ENCODE results near the gene IFI44. TPM values are rescaled to one million over a fixed set of nuclear protein-coding genes. Genes with fewer than 3 reads are reported as not detected.

Gene IFI44
- total and polyA plus RNA-seq, 4 donors, result 5.9 to 17.9 (median 9.7) TPM

GRCh38 chr1:78667939-78668338 lies 18.3 kb downstream of the IFI44 start:
- Histone ChIP-seq H3K4me3 (ENCODE audit: low read depth in 1 of 3, low read length in 3 of 3) (no peak overlapping the region), H3K27me3 (ENCODE audit: control insufficient read depth in 4 of 4, insufficient read depth in 4 of 4, low read length in 3 of 4) (no peaks in the 10 kb centered on the region), H3K27ac (ENCODE audit: low read depth in 1 of 2, low read length in 2 of 2) (no peak overlapping the region), H3K4me1 (ENCODE audit: control insufficient read depth in 4 of 4, insufficient read depth in 4 of 4, low read length in 3 of 4) (no peaks in the 10 kb centered on the region), H3K36me3 (ENCODE audit: control insufficient read depth in 4 of 4, insufficient read depth in 3 of 4, low read depth in 1 of 4, low read length in 3 of 4) (peaks cover 0 to 7% (median 4%) of the 10 kb centered on the region in 4 donors), H3K9ac (ENCODE audit: low read depth in 1 of 2, low read length in 2 of 2) (no peak overlapping the region), H3K9me3 (ENCODE audit: control insufficient read depth in 4 of 4, low read length in 3 of 4) (no peaks in the 10 kb centered on the region)
- no peak for DNase-seq (ENCODE audit: low spot score)
- TF ChIP-seq YY1 (IDR thresholded peaks at IDR 0.05), result no peak
- TF ChIP-seq CTCF (IDR thresholded peaks at IDR 0.05; ENCODE audit: low read depth, low read length, missing input control), result no peak
- TF ChIP-seq ATF3 (IDR thresholded peaks at IDR 0.05), result no peak
- no peak for TF ChIP-seq NR2F2 (IDR thresholded peaks at IDR 0.05)
- TF ChIP-seq ZBTB33 (IDR thresholded peaks at IDR 0.05), result no peak
- no peak for TF ChIP-seq HNF4G (IDR thresholded peaks at IDR 0.05)
- TF ChIP-seq JUND (IDR thresholded peaks at IDR 0.05), result no peak
- TF ChIP-seq RXRA (IDR thresholded peaks at IDR 0.05), result no peak
- TF ChIP-seq REST (IDR thresholded peaks at IDR 0.05), result no peak
- no peak for TF ChIP-seq EGR1 (IDR thresholded peaks at IDR 0.05; ENCODE audit: low read depth in 2 of 2)
- TF ChIP-seq TAF1 (conservative IDR thresholded peaks at IDR 0.05), result no peak
- no peak for TF ChIP-seq RAD21 (IDR thresholded peaks at IDR 0.05)
- no peak for TF ChIP-seq SP1 (IDR thresholded peaks at IDR 0.05)
- no peak for TF ChIP-seq GABPA (IDR thresholded peaks at IDR 0.05 in 1 of 2, conservative IDR thresholded peaks at IDR 0.05 in 1 of 2)
- TF ChIP-seq FOXA2 (IDR thresholded peaks at IDR 0.05), result no peak
- TF ChIP-seq HNF4A (conservative IDR thresholded peaks at IDR 0.05), result no peak
- TF ChIP-seq FOXA1 (IDR thresholded peaks at IDR 0.05), result no peak
- WGBS, result 97% methylated on average over 1 of the region's 1 CpG

GRCh38 chr1:78668427-78668826 lies 18.8 kb downstream of the IFI44 start:
- Histone ChIP-seq H3K9ac (ENCODE audit: low read depth in 1 of 2, low read length in 2 of 2) (no peak overlapping the region), H3K36me3 (ENCODE audit: control insufficient read depth in 4 of 4, insufficient read depth in 3 of 4, low read depth in 1 of 4, low read length in 3 of 4) (peaks cover 0 to 5% (median 1%) of the 10 kb centered on the region in 4 donors)
- DNase-seq (ENCODE audit: low spot score), result no peak
- TF ChIP-seq HNF4G (IDR thresholded peaks at IDR 0.05) (no peak), SP1 (IDR thresholded peaks at IDR 0.05) (no peak), ATF3 (IDR thresholded peaks at IDR 0.05) (no peak), ZBTB33 (IDR thresholded peaks at IDR 0.05) (no peak), FOXA2 (IDR thresholded peaks at IDR 0.05) (no peak), JUND (IDR thresholded peaks at IDR 0.05) (no peak), YY1 (IDR thresholded peaks at IDR 0.05) (no peak), CTCF (IDR thresholded peaks at IDR 0.05; ENCODE audit: low read depth, low read length, missing input control) (no peak), RXRA (IDR thresholded peaks at IDR 0.05) (no peak), MAX (IDR thresholded peaks at IDR 0.05) (no peak), EGR1 (IDR thresholded peaks at IDR 0.05; ENCODE audit: low read depth in 2 of 2) (no peak), FOXA1 (IDR thresholded peaks at IDR 0.05) (no peak), RAD21 (IDR thresholded peaks at IDR 0.05) (no peak)

More at GRCh38 chr1:78668427-78668826, 18.8 kb downstream of the IFI44 start:
- Histone ChIP-seq H3K9me3 (ENCODE audit: control insufficient read depth in 4 of 4, low read length in 3 of 4) (no peaks in the 10 kb centered on the region), H3K27me3 (ENCODE audit: control insufficient read depth in 4 of 4, insufficient read depth in 4 of 4, low read length in 3 of 4) (no peaks in the 10 kb centered on the region), H3K27ac (ENCODE audit: low read depth in 1 of 2, low read length in 2 of 2) (no peak overlapping the region), H3K4me1 (ENCODE audit: control insufficient read depth in 4 of 4, insufficient read depth in 4 of 4, low read length in 3 of 4) (no peaks in the 10 kb centered on the region), H3K4me3 (ENCODE audit: low read depth in 1 of 3, low read length in 3 of 3) (no peak overlapping the region)
